IMR-90 (cell line): ENCODE data around the gene TAOK1. TPM values are rescaled to one million over a fixed set of nuclear protein-coding genes. Genes with fewer than 3 reads are reported as not detected.

ENCODE experiments used
- ATAC-seq: fragments of 200-7000 bp; cut with Tn5 transposase; 2 replicates; pipeline ENCODE4 v1.9.1; 2020; ENCODE audit warnings: low read depth, mild to moderate bottlenecking, moderate library complexity
- BruUV-seq: library from RNA; stranded (reverse); fragments of 400-500 nt; replicated peaks from 2 replicates; lab custom pipeline; 2021; lab: Mats Ljungman, UMichigan
- CTCF ChIA-PET: fragments of 300-600 bp; formaldehyde crosslinking; extraction: SDS; loops from one replicate; lab custom pipeline; 2021; ENCODE audit warnings: antibody characterized with exemption; lab: Yijun Ruan, JAX
- POLR2A ChIA-PET: fragments of 300-600 bp; sonication (Branson Sonifier 250); formaldehyde crosslinking; loops from one replicate; lab custom pipeline; 2022; ENCODE audit warnings: antibody characterized with exemption; ENCODE audit not compliant: unreplicated experiment; lab: Charles Lee
- DNase-seq: peaks from one replicate; pipeline ENCODE4 v3.0.0; 2013
- H2AFZ ChIP-seq: replicated peaks from 2 replicates; pipeline ENCODE3; 2013; ENCODE audit warnings: low read length, mild to moderate bottlenecking; ENCODE audit not compliant: poor library complexity
- H2AK5ac ChIP-seq: 2 replicates; pipeline ENCODE4 v1.6.1; 2013; ENCODE audit warnings: low read depth, low read length, inconsistent platforms
- H2AK9ac ChIP-seq: replicated peaks from 2 replicates; pipeline ENCODE3; 2013; ENCODE audit warnings: mild to moderate bottlenecking, low read depth, low read length, moderate library complexity; ENCODE audit not compliant: poor library complexity
- H2BK120ac ChIP-seq: 2 replicates; pipeline ENCODE4 v1.6.1; 2013; ENCODE audit warnings: low read depth, low read length, inconsistent platforms
- H2BK15ac ChIP-seq: 3 replicates; pipeline ENCODE4 v1.6.1; 2013; ENCODE audit warnings: low read depth, low read length, inconsistent platforms
- H2BK20ac ChIP-seq: 2 replicates; pipeline ENCODE4 v1.6.1; 2013; ENCODE audit warnings: low read depth, mild to moderate bottlenecking, inconsistent platforms, low read length, moderate library complexity
- H2BK5ac ChIP-seq: 2 replicates; pipeline ENCODE4 v1.6.1; 2013; ENCODE audit warnings: mild to moderate bottlenecking, low read depth, low read length, inconsistent platforms; ENCODE audit not compliant: poor library complexity, severe bottlenecking
- H3K14ac ChIP-seq: replicated peaks from 2 replicates; pipeline ENCODE4 v1.6.1; 2013; ENCODE audit warnings: low read depth, low read length, inconsistent platforms
- H3K18ac ChIP-seq: 2 replicates; pipeline ENCODE4 v1.6.1; 2013; ENCODE audit warnings: low read depth, low read length, control low read depth
- H3K23ac ChIP-seq: 2 replicates; pipeline ENCODE4 v1.6.1; 2013; ENCODE audit warnings: low read depth, low read length, inconsistent platforms
- H3K27ac ChIP-seq: 2 replicates; pipeline ENCODE4 v1.5.1; 2013; ENCODE audit warnings: mild to moderate bottlenecking, control low read depth, low read length; ENCODE audit not compliant: insufficient read depth
- H3K27me3 ChIP-seq: 2 replicates; pipeline ENCODE4 v1.6.1; 2013; ENCODE audit warnings: low read length; ENCODE audit not compliant: control insufficient read depth, insufficient read depth
- H3K36me3 ChIP-seq: 2 replicates; pipeline ENCODE4 v1.6.1; 2013; ENCODE audit warnings: low read length, mixed read lengths; ENCODE audit not compliant: control insufficient read depth, insufficient read depth
- H3K4ac ChIP-seq: 2 replicates; pipeline ENCODE4 v1.6.1; 2013; ENCODE audit warnings: low read depth, low read length, inconsistent platforms
- H3K4me1 ChIP-seq: 2 replicates; pipeline ENCODE4 v1.6.1; 2013; ENCODE audit warnings: low read length, mixed read lengths; ENCODE audit not compliant: control insufficient read depth, insufficient read depth
- H3K4me2 ChIP-seq: 2 replicates; pipeline ENCODE4 v1.6.1; 2013; ENCODE audit warnings: low read depth, mild to moderate bottlenecking, control low read depth, low read length, moderate library complexity
- H3K4me3 ChIP-seq: 2 replicates; pipeline ENCODE4 v1.5.1; 2013; ENCODE audit warnings: low read depth, mild to moderate bottlenecking, control low read depth, low read length, moderate library complexity; ENCODE audit not compliant: insufficient read depth
- H3K56ac ChIP-seq: 2 replicates; pipeline ENCODE4 v1.6.1; 2013; ENCODE audit warnings: low read length, inconsistent platforms; ENCODE audit not compliant: insufficient read depth; ENCODE audit errors: extremely low read depth
- H3K79me1 ChIP-seq, 2 experiments: 2 replicates each; pipeline ENCODE4 v1.6.1; 2013; ENCODE audit warnings: low read length in 2 of 2, inconsistent platforms in 1 of 2, low read depth in 1 of 2
- H3K9ac ChIP-seq: 2 replicates; pipeline ENCODE4 v1.6.1; 2013; ENCODE audit warnings: low read depth, low read length, control low read depth
- H3K9me1 ChIP-seq: 2 replicates; pipeline ENCODE4 v1.6.1; 2013; ENCODE audit warnings: low read length, inconsistent platforms; ENCODE audit not compliant: insufficient read depth
- H3K9me3 ChIP-seq: 2 replicates; pipeline ENCODE4 v1.6.1; 2013; ENCODE audit warnings: low read length; ENCODE audit not compliant: control insufficient read depth, insufficient read depth
- H4K20me1 ChIP-seq: 2 replicates; pipeline ENCODE4 v1.6.1; 2013; ENCODE audit warnings: low read length, inconsistent platforms; ENCODE audit not compliant: insufficient read depth
- H4K5ac ChIP-seq: 2 replicates; pipeline ENCODE4 v1.6.1; 2013; ENCODE audit warnings: mild to moderate bottlenecking, low read depth, low read length, control low read depth
- H4K8ac ChIP-seq, 2 experiments: 2 replicates each; pipeline ENCODE4 v1.6.1; 2013; ENCODE audit warnings: low read depth in 2 of 2, low read length in 2 of 2, control low read depth in 1 of 2, inconsistent platforms in 1 of 2
- H4K91ac ChIP-seq: 2 replicates; pipeline ENCODE4 v1.6.1; 2013; ENCODE audit warnings: low read depth, low read length, inconsistent platforms; ENCODE audit not compliant: insufficient read depth
- BHLHE40 ChIP-seq: fragments of 150-350 bp; IDR thresholded peaks from 2 replicates; pipeline ENCODE4 v1.6.1; 2016; ENCODE audit warnings: mild to moderate bottlenecking, low read depth, low read length
- FOS ChIP-seq: fragments of 150-350 bp; IDR thresholded peaks from 2 replicates; pipeline ENCODE4 v1.6.1; 2016; ENCODE audit warnings: low read depth, low read length
- MAFK ChIP-seq: IDR thresholded peaks from 2 replicates; pipeline ENCODE4 v1.6.1; 2012; ENCODE audit warnings: low read depth, low read length, improper control_type of control experiment
- MAZ ChIP-seq: IDR thresholded peaks from 2 replicates; pipeline ENCODE4 v1.6.1; 2012; ENCODE audit warnings: low read depth, mild to moderate bottlenecking, low read length, improper control_type of control experiment, moderate library complexity, borderline replicate concordance
- MXI1 ChIP-seq: IDR thresholded peaks from 2 replicates; pipeline ENCODE4 v1.6.1; 2012; ENCODE audit warnings: low read depth, mild to moderate bottlenecking, low read length, moderate library complexity, borderline replicate concordance
- NFE2L2 ChIP-seq: fragments of 150-350 bp; IDR thresholded peaks from 2 replicates; pipeline ENCODE4 v1.6.1; 2016; ENCODE audit warnings: low read depth, mild to moderate bottlenecking, low read length
- RAD21 ChIP-seq: IDR thresholded peaks from 2 replicates; pipeline ENCODE4 v1.6.1; 2012; ENCODE audit warnings: low read length, improper control_type of control experiment
- RCOR1 ChIP-seq: IDR thresholded peaks from 2 replicates; pipeline ENCODE4 v1.6.1; 2012; ENCODE audit warnings: mild to moderate bottlenecking, low read length, improper control_type of control experiment; ENCODE audit not compliant: insufficient replicate concordance
- RFX5 ChIP-seq: IDR thresholded peaks from 2 replicates; pipeline ENCODE4 v1.8.0; 2012; ENCODE audit warnings: low read depth, mild to moderate bottlenecking, low read length, moderate library complexity
- SMC3 ChIP-seq: fragments of 150-350 bp; IDR thresholded peaks from 2 replicates; pipeline ENCODE4 v1.6.1; 2016; ENCODE audit warnings: low read depth, mild to moderate bottlenecking, antibody characterized with exemption, low read length, moderate library complexity
- WGBS, 2 experiments: methylation state at CpG; one replicate each; pipeline versions ENCODE4 v1.1.5 to v1.1.7; 2013; ENCODE audit warnings: missing lambda C conversion rate in 2 of 2; ENCODE audit not compliant: insufficient read length in 1 of 2; ENCODE audit errors: extremely low coverage in 2 of 2; 5-methylcytosine and 5-hydroxymethylcytosine counted together
- dilution Hi-C: fragments of 300-500 bp; cut with HindIII; formaldehyde crosslinking; loops from one replicate; pipeline ENCODE4 v1.14.3; 2018; ENCODE audit warnings: low sequenced_read_pairs; ENCODE audit not compliant: unreplicated experiment
- in situ Hi-C: fragments of 300-500 bp; cut with MboI; formaldehyde crosslinking; loops from 3 replicates; pipeline ENCODE4 v1.14.3; 2019; ENCODE audit warnings: low sequenced_read_pairs, inconsistent platforms, mixed read lengths
- intact Hi-C: fragments of 100-400 bp; cut with micrococcal nuclease; formaldehyde crosslinking; loops from 2 replicates; pipeline ENCODE4 v1.10.0; 2022
- polyA plus RNA-seq, 3 experiments: library from polyadenylated mRNA; depleted of rRNA; stranded (reverse); fragments of >200 nt; gene quantifications; 2 replicates each; pipeline ENCODE4 v1.2.3, GENCODE V29; 2012; ENCODE audit warnings: low replicate concordance in 1 of 3
- total RNA-seq: library from RNA; depleted of rRNA; stranded (reverse); fragments of >200 nt; gene quantifications from 2 replicates; pipeline ENCODE4 v1.2.3, GENCODE V29; 2012
- TF ChIP-seq, protein P1 (sequence below): fragments of 150-350 bp; IDR thresholded peaks from 2 replicates; pipeline ENCODE4 v1.6.1; 2016; ENCODE audit warnings: low read depth, mild to moderate bottlenecking, low read length, moderate library complexity, borderline replicate concordance
- TF ChIP-seq, protein P2 (sequence below): conservative IDR thresholded peaks from 2 replicates; pipeline ENCODE4 v1.5.1; 2012; ENCODE audit warnings: mild to moderate bottlenecking, low read depth, low read length, improper control_type of control experiment
- TF ChIP-seq, protein P3 (sequence below): fragments of 150-350 bp; IDR thresholded peaks from 2 replicates; pipeline ENCODE4 v1.6.1; 2017; ENCODE audit warnings: mild to moderate bottlenecking, antibody characterized with exemption, low read length, low read depth

Gene TAOK1
- total and polyA plus RNA-seq, 2 of the 4 experiments (the other 2 are of a cell fraction), result 9.8 to 91.8 TPM

DNA sequence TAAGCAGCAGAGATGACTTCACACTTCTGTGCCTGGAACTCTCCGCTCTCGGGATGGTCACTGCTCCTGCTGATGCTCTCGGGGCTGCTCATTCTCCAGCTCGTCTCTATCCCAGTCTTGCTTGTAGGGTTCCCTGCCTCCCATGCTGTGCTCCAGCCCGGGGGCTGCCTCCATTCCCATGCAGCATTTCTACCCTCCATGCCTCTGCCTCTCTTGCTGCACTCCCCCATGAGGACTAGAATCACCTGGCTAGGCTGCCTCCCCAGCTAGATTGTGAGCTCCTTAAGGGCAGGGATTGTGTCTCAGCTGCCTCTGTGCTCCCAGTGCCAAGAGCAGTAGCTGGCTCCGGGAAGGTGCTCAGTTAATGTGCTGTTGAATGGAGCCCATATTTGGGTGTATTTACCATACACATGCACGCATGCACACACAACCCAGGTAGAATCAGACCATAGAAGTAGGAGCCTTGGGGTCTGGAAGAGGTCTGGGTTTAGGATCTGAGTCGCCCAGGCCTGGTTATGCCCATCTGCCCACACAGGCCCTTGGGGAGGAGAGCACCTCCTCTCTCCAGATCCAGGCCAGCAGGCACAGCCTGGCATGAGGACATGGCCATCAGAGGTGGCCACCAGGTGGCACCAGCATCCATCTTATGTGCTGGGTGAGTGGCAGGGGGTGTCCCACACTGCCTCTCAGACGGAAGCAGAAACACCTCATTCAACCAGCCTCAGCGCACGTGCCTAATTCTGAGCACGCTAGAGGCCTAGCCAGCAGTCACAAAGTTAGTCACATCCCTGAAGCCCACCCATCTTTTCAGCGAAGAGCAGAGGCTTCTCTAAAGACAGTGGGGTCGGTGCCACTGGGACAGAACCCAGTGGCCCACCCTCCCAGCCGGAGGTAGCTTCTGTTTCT lies 190.0 kb downstream of the TAOK1 start:
- no peak overlapping the region for H4K5ac ChIP-seq
- H2AK9ac ChIP-seq, result peak overlapping the region; percentile 90
- no peaks in the 10 kb centered on the region for H3K9me3 ChIP-seq
- no peak overlapping the region for H4K91ac ChIP-seq
- ChIA-PET CTCF (interaction anchor here (1.1 kb wide), 1 partner anchor 12 kb away, joined by 3 read pairs; no protein-coding TSS in a partner anchor), POLR2A (no interaction called here)
- peaks cover 64% of the 10 kb centered on the region for H3K36me3 ChIP-seq
- H3K27ac ChIP-seq, result no peak overlapping the region
- H2BK15ac ChIP-seq, result no peak overlapping the region
- H4K20me1 ChIP-seq, result peaks cover 30% of the 10 kb centered on the region
- dilution Hi-C loops (no loop called here), intact Hi-C loops (loop anchor here (1.0 kb wide), 2 partner anchors 9 to 199 kb away; partner anchors contain the start of gene GIT1), in situ Hi-C loops (no loop called here)
- H2BK5ac ChIP-seq, result no peak overlapping the region
- peaks cover 18 to 60% of the 10 kb centered on the region in 2 experiments for H3K79me1 ChIP-seq
- H3K9ac ChIP-seq, result no peak overlapping the region
- ATAC-seq (peak; percentile 87), DNase-seq (peak; percentile 75)
- H3K27me3 ChIP-seq, result no peaks in the 10 kb centered on the region
- H3K23ac ChIP-seq, result no peak overlapping the region
- no TSS peak for BruUV-seq
- no peak overlapping the region for H3K4ac ChIP-seq
- H3K9me1 ChIP-seq, result peaks cover 9% of the 10 kb centered on the region
- H2BK20ac ChIP-seq, result no peak overlapping the region
- H3K4me2 ChIP-seq, result no peak overlapping the region
- 100% methylated on average over 1 of the region's 15 CpGs; no CpG with 5 or more reads in 1 of the 2 experiments for WGBS, 2 experiments
- no peak overlapping the region for H3K14ac ChIP-seq
- H2BK120ac ChIP-seq, result no peak overlapping the region
- H4K8ac ChIP-seq, result no peak overlapping the region
- no peak overlapping the region for H3K56ac ChIP-seq
- H3K4me1 ChIP-seq, result peaks cover 9% of the 10 kb centered on the region; the same call in 1 of the 2 replicates
- no peak overlapping the region for H3K4me3 ChIP-seq
- H3K18ac ChIP-seq, result no peak overlapping the region
- H2AFZ ChIP-seq, result peak overlapping the region; percentile 75
- 0 out of 2 replicates have a peak overlapping the region, but pooled peaks have one; percentile 47 for H2AK5ac ChIP-seq
- TF ChIP-seq SMC3 (peak; percentile 92), FOS (no peak), NFE2L2 (no peak), RCOR1 (no peak), RFX5 (no peak), BHLHE40 (peak; percentile 92), MAFK (no peak), MXI1 (peak; percentile 67), RAD21 (peak; percentile 92), MAZ (no peak)
- TF ChIP-seq, protein P1, sequence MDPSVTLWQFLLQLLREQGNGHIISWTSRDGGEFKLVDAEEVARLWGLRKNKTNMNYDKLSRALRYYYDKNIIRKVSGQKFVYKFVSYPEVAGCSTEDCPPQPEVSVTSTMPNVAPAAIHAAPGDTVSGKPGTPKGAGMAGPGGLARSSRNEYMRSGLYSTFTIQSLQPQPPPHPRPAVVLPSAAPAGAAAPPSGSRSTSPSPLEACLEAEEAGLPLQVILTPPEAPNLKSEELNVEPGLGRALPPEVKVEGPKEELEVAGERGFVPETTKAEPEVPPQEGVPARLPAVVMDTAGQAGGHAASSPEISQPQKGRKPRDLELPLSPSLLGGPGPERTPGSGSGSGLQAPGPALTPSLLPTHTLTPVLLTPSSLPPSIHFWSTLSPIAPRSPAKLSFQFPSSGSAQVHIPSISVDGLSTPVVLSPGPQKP, result no peak
- TF ChIP-seq, protein P2, sequence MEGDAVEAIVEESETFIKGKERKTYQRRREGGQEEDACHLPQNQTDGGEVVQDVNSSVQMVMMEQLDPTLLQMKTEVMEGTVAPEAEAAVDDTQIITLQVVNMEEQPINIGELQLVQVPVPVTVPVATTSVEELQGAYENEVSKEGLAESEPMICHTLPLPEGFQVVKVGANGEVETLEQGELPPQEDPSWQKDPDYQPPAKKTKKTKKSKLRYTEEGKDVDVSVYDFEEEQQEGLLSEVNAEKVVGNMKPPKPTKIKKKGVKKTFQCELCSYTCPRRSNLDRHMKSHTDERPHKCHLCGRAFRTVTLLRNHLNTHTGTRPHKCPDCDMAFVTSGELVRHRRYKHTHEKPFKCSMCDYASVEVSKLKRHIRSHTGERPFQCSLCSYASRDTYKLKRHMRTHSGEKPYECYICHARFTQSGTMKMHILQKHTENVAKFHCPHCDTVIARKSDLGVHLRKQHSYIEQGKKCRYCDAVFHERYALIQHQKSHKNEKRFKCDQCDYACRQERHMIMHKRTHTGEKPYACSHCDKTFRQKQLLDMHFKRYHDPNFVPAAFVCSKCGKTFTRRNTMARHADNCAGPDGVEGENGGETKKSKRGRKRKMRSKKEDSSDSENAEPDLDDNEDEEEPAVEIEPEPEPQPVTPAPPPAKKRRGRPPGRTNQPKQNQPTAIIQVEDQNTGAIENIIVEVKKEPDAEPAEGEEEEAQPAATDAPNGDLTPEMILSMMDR, result peak; percentile 91
- TF ChIP-seq, protein P3, sequence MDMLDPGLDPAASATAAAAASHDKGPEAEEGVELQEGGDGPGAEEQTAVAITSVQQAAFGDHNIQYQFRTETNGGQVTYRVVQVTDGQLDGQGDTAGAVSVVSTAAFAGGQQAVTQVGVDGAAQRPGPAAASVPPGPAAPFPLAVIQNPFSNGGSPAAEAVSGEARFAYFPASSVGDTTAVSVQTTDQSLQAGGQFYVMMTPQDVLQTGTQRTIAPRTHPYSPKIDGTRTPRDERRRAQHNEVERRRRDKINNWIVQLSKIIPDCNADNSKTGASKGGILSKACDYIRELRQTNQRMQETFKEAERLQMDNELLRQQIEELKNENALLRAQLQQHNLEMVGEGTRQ, result peak; percentile 72
